Endothelial cell of umbilical vein (primary cell): ENCODE data around the gene CACNA1C. TPM values are rescaled to one million over a fixed set of nuclear protein-coding genes. Genes with fewer than 3 reads are reported as not detected.

Experiments
- BruUV-seq: library from RNA; stranded (reverse); fragments of 400-500 nt; replicated peaks from 2 replicates; lab custom pipeline; 2021; lab: Mats Ljungman, UMichigan
- CTCF ChIA-PET: fragments of 300-600, 350-600 bp; sonication (Branson Sonifier 250); formaldehyde crosslinking; loops from one replicate; lab custom pipeline; 2021; ENCODE audit warnings: antibody characterized with exemption, inconsistent platforms; lab: Charles Lee
- POLR2A ChIA-PET: fragments of 300-600, 350-600 bp; sonication (Branson Sonifier 250); formaldehyde crosslinking; loops from one replicate; lab custom pipeline; 2021; ENCODE audit warnings: antibody characterized with exemption, inconsistent platforms; lab: Charles Lee
- DNase-seq: peaks from one replicate; pipeline ENCODE4 v3.0.0-alpha.2; 2011; ENCODE audit warnings: low read depth, low spot score
- FAIRE-seq: peaks from 2 replicates; lab custom pipeline; 2011; peaks lifted over from hg19 to GRCh38; lab: Jason Lieb, UNC
- H2AFZ ChIP-seq: 2 replicates; pipeline ENCODE4 v1.6.0; 2012; ENCODE audit warnings: low read depth, low read length, control low read depth, inconsistent platforms
- H3K27ac ChIP-seq: 2 replicates; pipeline ENCODE4 v1.5.1; 2011; ENCODE audit warnings: low read depth, mild to moderate bottlenecking, control low read depth, low read length, moderate library complexity; ENCODE audit not compliant: insufficient read depth
- H3K27me3 ChIP-seq, 2 experiments: 2 replicates each; pipeline versions ENCODE4 v1.6.0 to v1.6.1; 2011; ENCODE audit warnings: low read length in 2 of 2, mixed read lengths in 1 of 2; ENCODE audit not compliant: control insufficient read depth in 2 of 2, insufficient read depth in 2 of 2
- H3K36me3 ChIP-seq, 2 experiments: 2 replicates in 1 of 2; 3 replicates in 1 of 2; pipeline ENCODE4 v1.5.1; 2011; ENCODE audit warnings: low read length in 2 of 2, mild to moderate bottlenecking in 1 of 2, moderate library complexity in 1 of 2; ENCODE audit not compliant: control insufficient read depth in 2 of 2, insufficient read depth in 2 of 2; ENCODE audit errors: extremely low read depth in 1 of 2
- H3K4me1 ChIP-seq: 3 replicates; pipeline ENCODE4 v1.5.1; 2011; ENCODE audit warnings: mild to moderate bottlenecking, low read length; ENCODE audit not compliant: control insufficient read depth, insufficient read depth; ENCODE audit errors: extremely low read depth
- H3K4me2 ChIP-seq: 2 replicates; pipeline ENCODE4 v1.6.1; 2011; ENCODE audit warnings: low read length, control low read depth, mixed read lengths; ENCODE audit not compliant: insufficient read depth
- H3K4me3 ChIP-seq, 3 experiments: fragments of 200-600 bp in 1 of 3; sonication (generic), shearing (Covaris generic) in 1 of 3; replicated peaks in 1 of 3; 2 replicates each; pipeline ENCODE4 v1.5.1; 2011 to 2016; ENCODE audit warnings: control low read depth in 3 of 3, low read length in 3 of 3, mild to moderate bottlenecking in 2 of 3, inconsistent platforms in 1 of 3, low read depth in 1 of 3, moderate library complexity in 1 of 3; ENCODE audit not compliant: insufficient read depth in 1 of 3
- H3K79me2 ChIP-seq: 2 replicates; pipeline ENCODE4 v1.6.0; 2012; ENCODE audit warnings: low read length, inconsistent platforms; ENCODE audit not compliant: control insufficient read depth, insufficient read depth
- H3K9ac ChIP-seq: replicated peaks from 2 replicates; pipeline ENCODE3; 2011; ENCODE audit warnings: low read length, control low read depth; ENCODE audit not compliant: insufficient read depth; ENCODE audit errors: extremely low read depth
- H3K9me1 ChIP-seq: replicated peaks from 3 replicates; pipeline ENCODE4 v1.6.0; 2011; ENCODE audit warnings: mild to moderate bottlenecking, low read length; ENCODE audit not compliant: control insufficient read depth, insufficient read depth; ENCODE audit errors: extremely low read depth
- H3K9me3 ChIP-seq: replicated peaks from 2 replicates; pipeline ENCODE4 v1.5.1; 2012; ENCODE audit warnings: low read length, inconsistent platforms; ENCODE audit not compliant: control insufficient read depth, insufficient read depth
- H4K20me1 ChIP-seq: replicated peaks from 2 replicates; pipeline ENCODE3; 2011; ENCODE audit warnings: mild to moderate bottlenecking, low read length; ENCODE audit not compliant: control insufficient read depth, insufficient read depth; ENCODE audit errors: extremely low read depth
- EZH2 ChIP-seq: IDR thresholded peaks from 2 replicates; pipeline ENCODE4 v1.6.1; 2012; ENCODE audit warnings: borderline replicate concordance, low read depth, mild to moderate bottlenecking, moderate library complexity, low read length, inconsistent platforms; ENCODE audit not compliant: severe bottlenecking
- FOS ChIP-seq: IDR thresholded peaks from 2 replicates; pipeline ENCODE4 v1.6.1; 2011; ENCODE audit warnings: mild to moderate bottlenecking, low read length, moderate library complexity, borderline replicate concordance; ENCODE audit not compliant: insufficient read depth
- GATA2 ChIP-seq: IDR thresholded peaks from 2 replicates; pipeline ENCODE4 v1.7.0; 2011; ENCODE audit warnings: low read depth, mild to moderate bottlenecking, moderate library complexity, mixed read lengths, low read length; ENCODE audit not compliant: insufficient read length, insufficient read depth
- JUN ChIP-seq: IDR thresholded peaks from 2 replicates; pipeline ENCODE4 v1.6.1; 2011; ENCODE audit warnings: borderline replicate concordance, low read depth; ENCODE audit not compliant: insufficient read length, insufficient read depth
- MAX ChIP-seq: IDR thresholded peaks from 2 replicates; pipeline ENCODE4 v1.6.1; 2011; ENCODE audit not compliant: insufficient read depth, insufficient read length
- MYC ChIP-seq: IDR thresholded peaks from one replicate; pipeline ENCODE4 v1.6.1; 2011; ENCODE audit warnings: mild to moderate bottlenecking, low read depth, low read length
- POLR2A ChIP-seq: IDR thresholded peaks from 2 replicates; pipeline ENCODE4 v1.6.1; 2012; ENCODE audit warnings: low read depth, mild to moderate bottlenecking, control low read depth, low read length
- POLR2AphosphoS5 ChIP-seq: IDR thresholded peaks from 2 replicates; pipeline ENCODE4 v1.6.1; 2012; ENCODE audit warnings: low read depth, mild to moderate bottlenecking, control low read depth, low read length, moderate library complexity; ENCODE audit not compliant: insufficient read depth
- dilution Hi-C: fragments of 300-500 bp; cut with MboI; formaldehyde crosslinking; loops from one replicate; pipeline ENCODE4 v1.15.0; 2019; ENCODE audit warnings: low sequenced_read_pairs; ENCODE audit not compliant: extremely low pct_ligation_motif_present
- intact Hi-C: fragments of 100-400 bp; cut with micrococcal nuclease; formaldehyde crosslinking; loops from one replicate; pipeline ENCODE4 v1.10.0; 2022
- polyA plus RNA-seq, 4 experiments: library from polyadenylated mRNA; depleted of rRNA in 3 of 4; stranded (reverse) in 3 of 4; unstranded in 1 of 4; fragments of >200 nt; gene quantifications; 2 replicates each; pipeline versions ENCODE4 v1.2.1 to v1.2.3, GENCODE V29; 2011 to 2012; ENCODE audit warnings: missing spikeins in 1 of 4
- total RNA-seq: library from RNA; stranded (reverse); gene quantifications from 2 replicates; pipeline ENCODE4 v1.2.3, GENCODE V29; 2021
- TF ChIP-seq, protein P1 (sequence below), 2 donors: IDR thresholded peaks; 1 replicate in 1 of 2; 2 replicates in 1 of 2; pipeline ENCODE4 v1.5.1; 2011; ENCODE audit warnings: low read length in 2 of 2, mild to moderate bottlenecking in 2 of 2, moderate library complexity in 2 of 2, control low read depth in 1 of 2, inconsistent platforms in 1 of 2, low read depth in 1 of 2; ENCODE audit not compliant: insufficient read depth in 1 of 2; ENCODE audit errors: extremely low read depth in 1 of 2

CACNA1C gene
- total and polyA plus RNA-seq, 2 donors (not counting 3 experiments of a cell fraction or from before 2014, with no cell fraction given): not detected

DNA sequence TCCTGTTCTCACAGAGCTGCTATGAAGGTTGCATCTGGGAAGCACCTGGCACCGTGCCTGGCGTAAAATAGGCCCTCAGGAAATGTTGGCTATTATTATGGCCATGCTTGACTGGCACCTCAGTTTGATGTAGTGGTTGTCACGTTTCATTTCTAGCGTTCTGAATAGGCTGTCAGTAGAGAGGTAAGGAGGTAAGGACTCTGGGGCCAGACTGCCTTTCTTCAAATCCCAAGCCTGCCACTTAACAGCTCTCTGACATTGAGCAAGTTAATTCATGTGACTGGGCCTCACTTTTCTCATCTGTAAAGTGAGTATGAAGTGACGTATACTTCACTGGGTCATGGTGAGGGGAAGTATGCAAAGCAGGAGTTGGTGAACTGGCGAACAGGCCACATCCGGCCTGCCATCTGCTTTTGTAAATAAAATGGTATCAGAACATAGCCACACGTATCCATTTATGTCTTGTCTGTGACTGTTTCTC is 196.2 kb downstream of the CACNA1C start:
- Histone ChIP-seq H3K27me3 (no peaks in the 10 kb centered on the region), H3K36me3 (no peaks in the 10 kb centered on the region), H4K20me1 (no peaks in the 10 kb centered on the region), H3K4me3 (no peak overlapping the region), H3K9me1 (no peaks in the 10 kb centered on the region), H3K9ac (no peak overlapping the region), H3K27ac (no peak overlapping the region), H3K4me1 (no peaks in the 10 kb centered on the region), H3K4me2 (no peak overlapping the region), H2AFZ (no peak overlapping the region), H3K79me2 (no peaks in the 10 kb centered on the region), H3K9me3 (no peaks in the 10 kb centered on the region)
- ChIA-PET POLR2A (no interaction called here), CTCF (no interaction called here)
- FAIRE-seq (no peak), DNase-seq (no peak)
- intact Hi-C loops (no loop called here), dilution Hi-C loops (no loop called here)
- BruUV-seq: no TSS peak
- TF ChIP-seq, protein P1, sequence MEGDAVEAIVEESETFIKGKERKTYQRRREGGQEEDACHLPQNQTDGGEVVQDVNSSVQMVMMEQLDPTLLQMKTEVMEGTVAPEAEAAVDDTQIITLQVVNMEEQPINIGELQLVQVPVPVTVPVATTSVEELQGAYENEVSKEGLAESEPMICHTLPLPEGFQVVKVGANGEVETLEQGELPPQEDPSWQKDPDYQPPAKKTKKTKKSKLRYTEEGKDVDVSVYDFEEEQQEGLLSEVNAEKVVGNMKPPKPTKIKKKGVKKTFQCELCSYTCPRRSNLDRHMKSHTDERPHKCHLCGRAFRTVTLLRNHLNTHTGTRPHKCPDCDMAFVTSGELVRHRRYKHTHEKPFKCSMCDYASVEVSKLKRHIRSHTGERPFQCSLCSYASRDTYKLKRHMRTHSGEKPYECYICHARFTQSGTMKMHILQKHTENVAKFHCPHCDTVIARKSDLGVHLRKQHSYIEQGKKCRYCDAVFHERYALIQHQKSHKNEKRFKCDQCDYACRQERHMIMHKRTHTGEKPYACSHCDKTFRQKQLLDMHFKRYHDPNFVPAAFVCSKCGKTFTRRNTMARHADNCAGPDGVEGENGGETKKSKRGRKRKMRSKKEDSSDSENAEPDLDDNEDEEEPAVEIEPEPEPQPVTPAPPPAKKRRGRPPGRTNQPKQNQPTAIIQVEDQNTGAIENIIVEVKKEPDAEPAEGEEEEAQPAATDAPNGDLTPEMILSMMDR (IDR thresholded peaks at IDR 0.05; ENCODE audit: extremely low read depth in 1 of 2, insufficient read depth in 1 of 2, low read depth in 1 of 2, low read length in 2 of 2): no peak
- TF ChIP-seq POLR2AphosphoS5 (no peak), GATA2 (no peak)

DNA sequence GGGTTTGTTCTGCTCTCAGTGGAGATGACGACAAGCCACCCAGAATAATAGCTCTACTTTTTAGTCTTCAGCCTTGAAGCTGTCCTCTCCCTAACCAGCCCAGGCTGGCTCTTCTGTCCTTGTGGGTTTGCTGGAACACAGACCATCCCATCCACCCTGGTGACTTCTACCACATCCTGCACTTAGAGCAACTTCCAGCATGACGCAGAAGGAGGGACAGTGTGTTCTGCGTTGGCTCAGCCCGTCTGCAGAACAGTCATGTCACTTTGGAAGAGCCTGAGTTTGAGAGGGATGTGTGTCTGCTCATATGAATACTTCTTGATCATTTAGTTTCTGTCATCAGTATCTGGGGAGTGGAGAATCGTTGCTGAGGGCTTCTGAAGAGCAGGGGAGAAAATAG is 198.0 kb downstream of the CACNA1C start:
- TF ChIP-seq EZH2 (no peak), FOS (no peak), MYC (no peak), JUN (no peak), POLR2AphosphoS5 (no peak), POLR2A (no peak), GATA2 (no peak), MAX (no peak)
- TF ChIP-seq, protein P1 (IDR thresholded peaks at IDR 0.05; ENCODE audit: extremely low read depth in 1 of 2, insufficient read depth in 1 of 2, low read depth in 1 of 2, low read length in 2 of 2): no peak
- Histone ChIP-seq H3K79me2 (no peaks in the 10 kb centered on the region), H3K9ac (no peak overlapping the region), H3K27ac (no peak overlapping the region), H3K36me3 (no peaks in the 10 kb centered on the region), H3K9me1 (no peaks in the 10 kb centered on the region), H3K9me3 (peaks cover 3% of the 10 kb centered on the region), H3K4me3 (no peak overlapping the region), H3K4me1 (no peaks in the 10 kb centered on the region), H4K20me1 (no peaks in the 10 kb centered on the region), H2AFZ (no peak overlapping the region), H3K27me3 (no peaks in the 10 kb centered on the region), H3K4me2 (no peak overlapping the region)
- dilution Hi-C loops (no loop called here), intact Hi-C loops (no loop called here)
- CTCF ChIA-PET: no interaction called here
- DNase-seq (no peak), FAIRE-seq (no peak)
- no TSS peak for BruUV-seq
- POLR2A ChIA-PET: no interaction called here
